ENCODE data around the gene KSR2. TPM values are rescaled to one million over a fixed set of nuclear protein-coding genes. Genes with fewer than 3 reads are reported as not detected.
"Not testable (repeated sequence)": the region's sequence is repeated elsewhere in the genome, so short reads cannot be mapped to it uniquely, and the experiment has no call there.

Gene KSR2
- total RNA-seq, 1 donor from 2014 or later = 1.4 TPM

DNA sequence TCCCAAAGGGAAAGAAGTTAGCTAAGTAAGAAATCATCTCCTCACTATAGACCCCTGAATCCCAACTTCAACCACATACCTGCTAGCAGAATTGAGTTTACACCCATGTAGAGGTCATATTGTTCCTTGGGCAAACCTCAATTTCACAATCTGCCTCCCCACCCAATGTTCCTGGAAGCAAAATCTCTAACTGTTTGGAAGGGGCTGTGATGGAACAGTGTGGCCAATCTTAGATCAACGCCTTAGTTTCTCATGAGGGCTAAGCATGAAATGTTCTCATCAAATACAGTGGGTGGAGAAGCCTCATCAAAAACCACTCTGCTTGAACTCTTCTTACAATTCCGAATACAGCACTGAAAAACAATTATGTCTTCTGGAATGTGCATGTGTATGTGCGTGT is 323.3 kb downstream of the KSR2 start:
- H3K27me3 ChIP-seq = peaks cover 18% of the 10 kb centered on the region
- H3K4me3 ChIP-seq = no peak overlapping the region
- no peak for ATAC-seq
- no peaks in the 10 kb centered on the region for H3K9me3 ChIP-seq
- TF ChIP-seq, protein P1, sequence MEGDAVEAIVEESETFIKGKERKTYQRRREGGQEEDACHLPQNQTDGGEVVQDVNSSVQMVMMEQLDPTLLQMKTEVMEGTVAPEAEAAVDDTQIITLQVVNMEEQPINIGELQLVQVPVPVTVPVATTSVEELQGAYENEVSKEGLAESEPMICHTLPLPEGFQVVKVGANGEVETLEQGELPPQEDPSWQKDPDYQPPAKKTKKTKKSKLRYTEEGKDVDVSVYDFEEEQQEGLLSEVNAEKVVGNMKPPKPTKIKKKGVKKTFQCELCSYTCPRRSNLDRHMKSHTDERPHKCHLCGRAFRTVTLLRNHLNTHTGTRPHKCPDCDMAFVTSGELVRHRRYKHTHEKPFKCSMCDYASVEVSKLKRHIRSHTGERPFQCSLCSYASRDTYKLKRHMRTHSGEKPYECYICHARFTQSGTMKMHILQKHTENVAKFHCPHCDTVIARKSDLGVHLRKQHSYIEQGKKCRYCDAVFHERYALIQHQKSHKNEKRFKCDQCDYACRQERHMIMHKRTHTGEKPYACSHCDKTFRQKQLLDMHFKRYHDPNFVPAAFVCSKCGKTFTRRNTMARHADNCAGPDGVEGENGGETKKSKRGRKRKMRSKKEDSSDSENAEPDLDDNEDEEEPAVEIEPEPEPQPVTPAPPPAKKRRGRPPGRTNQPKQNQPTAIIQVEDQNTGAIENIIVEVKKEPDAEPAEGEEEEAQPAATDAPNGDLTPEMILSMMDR (IDR thresholded peaks at IDR 0.05) = no peak
- no peak for DNase-seq
- intact Hi-C loops (cut with DNase I) = no loop called here
- no peaks in the 10 kb centered on the region for H3K36me3 ChIP-seq
- H3K27ac ChIP-seq = no peak overlapping the region
- H3K4me1 ChIP-seq = no peaks in the 10 kb centered on the region

DNA sequence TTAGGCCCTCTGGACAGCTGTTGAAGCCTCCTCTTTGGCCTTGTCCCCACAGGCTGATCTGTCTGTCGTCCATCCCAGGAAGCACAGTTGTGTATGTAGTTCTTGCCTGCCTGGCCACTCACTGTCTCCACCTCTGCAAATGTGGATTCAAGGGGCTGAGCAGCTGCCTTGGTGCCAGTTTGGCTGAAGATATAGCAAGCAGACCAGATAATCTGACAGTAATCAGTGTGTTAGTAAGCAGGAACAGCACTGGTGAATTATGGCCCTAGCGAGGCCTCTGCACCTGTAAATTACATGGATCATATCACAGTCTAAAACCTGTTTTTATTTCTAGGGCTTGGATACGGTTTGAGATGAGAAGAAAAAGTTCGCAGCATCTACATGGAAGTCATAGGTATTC is 324.8 kb downstream of the KSR2 start:
- ATAC-seq (no peak), DNase-seq (no peak)
- Histone ChIP-seq H3K36me3 (no peaks in the 10 kb centered on the region), H3K27me3 (peaks cover 18% of the 10 kb centered on the region), H3K27ac (no peak overlapping the region), H3K4me3 (no peak overlapping the region), H3K4me1 (no peaks in the 10 kb centered on the region), H3K9me3 (no peaks in the 10 kb centered on the region)
- TF ChIP-seq, protein P1 (IDR thresholded peaks at IDR 0.05) = no peak
- intact Hi-C loops (cut with DNase I) = no loop called here

DNA sequence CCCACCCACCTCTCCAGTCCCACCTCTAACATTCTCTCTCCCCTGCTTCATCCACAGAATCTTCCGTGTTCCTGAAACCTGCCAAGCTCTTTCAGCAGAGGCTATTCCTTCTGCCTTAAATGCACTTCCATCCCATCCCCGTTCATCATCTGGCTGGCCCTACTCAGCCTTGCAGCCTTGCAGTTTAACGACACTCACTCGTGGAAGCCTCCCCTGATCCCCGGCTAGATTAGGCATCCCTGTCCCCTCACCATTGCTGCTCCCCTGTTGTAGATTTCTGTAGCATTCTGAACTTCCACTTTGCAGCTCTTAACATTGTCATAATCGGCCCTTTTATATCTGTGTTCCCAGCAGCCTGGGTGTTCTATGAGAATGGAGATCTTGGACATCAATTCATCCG is 326.9 kb downstream of the KSR2 start:
- H3K4me1 ChIP-seq = no peaks in the 10 kb centered on the region
- intact Hi-C loops (cut with DNase I) = no loop called here
- TF ChIP-seq, protein P1 (IDR thresholded peaks at IDR 0.05) = no peak
- ATAC-seq (no peak), DNase-seq (no peak)
- no peak overlapping the region for H3K27ac ChIP-seq
- H3K27me3 ChIP-seq = peaks cover 6% of the 10 kb centered on the region
- H3K9me3 ChIP-seq = no peaks in the 10 kb centered on the region
- no peak overlapping the region for H3K4me3 ChIP-seq
- no peaks in the 10 kb centered on the region for H3K36me3 ChIP-seq

DNA sequence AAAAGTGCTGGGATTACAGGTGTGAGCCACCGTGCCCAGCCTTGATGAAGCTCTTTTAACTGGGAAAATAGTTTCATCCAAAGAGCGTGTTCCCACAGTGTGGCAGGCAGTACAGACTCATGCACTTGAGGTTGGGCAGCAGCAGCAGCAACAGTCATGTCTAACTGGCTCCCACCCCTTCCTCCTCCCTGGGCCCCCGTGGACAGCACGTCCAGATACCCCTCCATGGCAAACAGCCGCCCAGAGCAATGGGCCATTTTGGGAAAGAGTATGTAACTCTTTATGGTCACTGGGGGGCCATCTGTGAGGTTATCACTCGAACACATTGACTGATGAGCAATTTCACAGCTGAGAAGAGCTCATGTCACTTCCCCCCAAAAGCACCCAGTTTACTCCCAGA is 328.3 kb downstream of the KSR2 start:
- H3K27me3 ChIP-seq = no peaks in the 10 kb centered on the region
- DNase-seq (no peak), ATAC-seq (no peak)
- H3K4me1 ChIP-seq = no peaks in the 10 kb centered on the region
- TF ChIP-seq, protein P1 (IDR thresholded peaks at IDR 0.05) = no peak
- H3K4me3 ChIP-seq = no peak overlapping the region
- no peaks in the 10 kb centered on the region for H3K36me3 ChIP-seq
- no peaks in the 10 kb centered on the region for H3K9me3 ChIP-seq
- no peak overlapping the region for H3K27ac ChIP-seq
- intact Hi-C loops (cut with DNase I) = no loop called here

DNA sequence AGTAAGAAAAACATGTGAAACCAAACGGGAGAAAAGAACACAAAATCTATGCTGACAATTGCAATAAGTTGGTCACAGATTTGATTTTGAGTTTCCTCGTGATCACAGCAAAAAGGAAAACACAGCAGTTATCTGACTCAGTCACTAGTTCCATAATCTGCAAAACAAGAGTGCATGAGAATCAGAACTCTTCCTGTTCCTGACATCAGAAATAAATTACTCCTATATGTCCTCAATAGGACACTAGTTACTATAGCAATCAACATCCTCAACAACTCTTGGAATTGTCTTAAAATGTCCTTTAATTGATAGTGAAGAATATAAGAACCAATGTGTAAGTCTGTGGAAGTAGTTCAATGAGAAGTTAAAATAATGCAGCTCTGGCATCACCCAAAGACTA is 339.3 kb downstream of the KSR2 start:
- H3K9me3 ChIP-seq = no peaks in the 10 kb centered on the region
- no peak for DNase-seq
- no peak overlapping the region for H3K27ac ChIP-seq
- intact Hi-C loops (cut with DNase I) = no loop called here
- no peaks in the 10 kb centered on the region for H3K27me3 ChIP-seq
- H3K36me3 ChIP-seq = no peaks in the 10 kb centered on the region
- TF ChIP-seq, protein P1 (IDR thresholded peaks at IDR 0.05) = no peak
- no peak for ATAC-seq
- H3K4me3 ChIP-seq = no peak overlapping the region
- no peaks in the 10 kb centered on the region for H3K4me1 ChIP-seq

DNA sequence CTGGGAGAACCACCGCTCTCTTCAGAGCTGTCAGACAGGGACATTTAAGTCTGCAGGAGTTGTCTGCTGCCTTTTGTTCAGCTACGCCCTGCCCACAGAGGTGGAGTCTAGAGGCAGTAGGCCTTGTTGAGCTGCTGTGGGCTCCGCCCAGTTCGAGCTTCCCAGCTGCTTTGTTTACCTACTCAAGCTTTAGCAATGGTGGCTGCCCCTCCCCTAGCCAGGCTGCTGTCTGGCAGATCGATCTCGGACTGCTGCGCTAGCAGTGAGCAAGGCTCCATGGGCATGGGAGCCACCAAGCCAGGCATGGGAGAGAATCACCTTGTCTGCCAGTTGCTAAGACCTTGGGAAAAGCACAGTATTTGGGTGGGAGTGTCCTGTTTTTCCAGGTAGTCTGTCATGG is 340.1 kb downstream of the KSR2 start:
- ATAC-seq; intact Hi-C loops (cut with DNase I); H3K27ac ChIP-seq; H3K9me3 ChIP-seq; DNase-seq; H3K27me3 ChIP-seq; H3K4me1 ChIP-seq; H3K36me3 ChIP-seq; H3K4me3 ChIP-seq: not testable (repeated sequence)

All from upper lobe of right lung (tissue), 1 donor.